ENCODE data around the gene NVL.

- TF ChIP-seq SRF (IDR thresholded peaks at IDR 0.05; ENCODE audit: low read depth, low read length), result no peak
- TF ChIP-seq POLR2A (IDR thresholded peaks at IDR 0.05; ENCODE audit: control extremely low read depth in 1 of 2, low read depth in 2 of 2, low read length in 2 of 2), result no peak
- TF ChIP-seq RNF2 (IDR thresholded peaks at IDR 0.05; ENCODE audit: borderline replicate concordance, low read depth, low read length, missing control alignments, poor library complexity, severe bottlenecking), result no peak
- TF ChIP-seq CTCF (IDR thresholded peaks at IDR 0.05; ENCODE audit: control extremely low read depth in 1 of 3, insufficient read depth in 1 of 3, low read depth in 1 of 3, low read length in 3 of 3), result no peak
- no peak for TF ChIP-seq JUND (IDR thresholded peaks at IDR 0.05; ENCODE audit: low read length)
- TF ChIP-seq MAFK (IDR thresholded peaks at IDR 0.05; ENCODE audit: low read depth, low read length), result no peak
Observed at GRCh38 chr1:224198572-224198971, 131.4 kb downstream of the NVL start.

Measured in H1 (cell line).